Omental fat pad (tissue), 4 donors: ENCODE results near the gene ADH7. TPM values are rescaled to one million over a fixed set of nuclear protein-coding genes. Genes with fewer than 3 reads are reported as not detected.

Experiments used
- ATAC-seq: fragments of 150-250 bp; one replicate; pipeline ENCODE4 v1.9.1; 2016; ENCODE audit warnings: mild to moderate bottlenecking, moderate library complexity; ENCODE audit not compliant: low FRiP score
- DNase-seq: peaks from one replicate; pipeline ENCODE4 v3.0.0-alpha.2; 2019; ENCODE audit warnings: low spot score
- CTCF ChIP-seq, 3 donors: fragments of 450-650 bp; IDR thresholded peaks; one replicate each; pipeline ENCODE4 v1.5.1; 2016 to 2017; ENCODE audit warnings: antibody characterized with exemption in 3 of 3, mild to moderate bottlenecking in 3 of 3, moderate library complexity in 2 of 3
- total RNA-seq, 4 donors: library from RNA; depleted of rRNA; stranded (reverse); fragments of >200 nt; gene quantifications; one replicate each; pipeline ENCODE4 v1.1.0, GENCODE V29; 2016

Gene ADH7
- total RNA-seq, 4 donors from 2014 or later, result not detected

- TF ChIP-seq CTCF (IDR thresholded peaks at IDR 0.05), result no peak
- DNase-seq (no peak), ATAC-seq (no peak)
Measured at GRCh38 chr4:99457270-99457669, 22.1 kb upstream of the ADH7 start.

GRCh38 chr4:99447513-99447912, 12.4 kb upstream of the ADH7 start:
- no peak for TF ChIP-seq CTCF (IDR thresholded peaks at IDR 0.05)
- ATAC-seq (no peak), DNase-seq (no peak)

- no peak for TF ChIP-seq CTCF (IDR thresholded peaks at IDR 0.05)
- DNase-seq (no peak), ATAC-seq (no peak)
Measured at GRCh38 chr4:99447079-99447478, 11.9 kb upstream of the ADH7 start.

- no peak for ATAC-seq
- no peak for TF ChIP-seq CTCF (IDR thresholded peaks at IDR 0.05)
- no peak for DNase-seq
Measured at GRCh38 chr4:99438405-99438780, 3.3 kb upstream of the ADH7 start.

- no peak for ATAC-seq
- TF ChIP-seq CTCF (IDR thresholded peaks at IDR 0.05), result no peak
- DNase-seq, result no peak
Measured at GRCh38 chr4:99437723-99438404, 2.7 kb upstream of the ADH7 start.

- DNase-seq (no peak), ATAC-seq (no peak)
- TF ChIP-seq CTCF (IDR thresholded peaks at IDR 0.05), result no peak
Measured at GRCh38 chr4:99436976-99437722, 2.0 kb upstream of the ADH7 start.

- no peak for ATAC-seq
- no peak for DNase-seq
- TF ChIP-seq CTCF (IDR thresholded peaks at IDR 0.05), result no peak
Measured at GRCh38 chr4:99436462-99436861, 1.3 kb upstream of the ADH7 start.
